GM23248 (cell line): Measurements from ENCODE around the gene RAB14. TPM values are rescaled to one million over a fixed set of nuclear protein-coding genes. Genes with fewer than 3 reads are reported as not detected.
A peak's percentile ranks its signal among the peaks of the same experiment; 100 is the strongest.

ENCODE experiments used
- DNase-seq: peaks from one replicate; pipeline ENCODE4 v3.0.0-alpha.2; 2015
- H2AFZ ChIP-seq: fragments of 200-600 bp; sonication (generic); 2 replicates; pipeline ENCODE4 v1.6.1; 2016; ENCODE audit warnings: antibody characterized with exemption
- H3F3A ChIP-seq: fragments of 200-600 bp; sonication (generic); 2 replicates; pipeline ENCODE4 v1.6.1; 2016; ENCODE audit warnings: mild to moderate bottlenecking, antibody characterized with exemption, mixed run types; ENCODE audit not compliant: insufficient read depth
- H3K27ac ChIP-seq: fragments of 200-600 bp; sonication (generic); 2 replicates; pipeline ENCODE4 v1.5.1; 2016; ENCODE audit warnings: mild to moderate bottlenecking
- H3K27me3 ChIP-seq: fragments of 200-600 bp; sonication (generic); replicated peaks from 2 replicates; pipeline ENCODE4 v1.6.1; 2016; ENCODE audit warnings: mild to moderate bottlenecking; ENCODE audit not compliant: insufficient read depth
- H3K36me3 ChIP-seq: fragments of 200-600 bp; sonication (generic); 2 replicates; pipeline ENCODE4 v1.6.1; 2016; ENCODE audit warnings: low read depth, mild to moderate bottlenecking
- H3K4me1 ChIP-seq: fragments of 200-600 bp; sonication (generic); 2 replicates; pipeline ENCODE4 v1.6.1; 2016; ENCODE audit warnings: mild to moderate bottlenecking; ENCODE audit not compliant: insufficient read depth
- H3K4me2 ChIP-seq: fragments of 200-600 bp; sonication (generic); one replicate; pipeline ENCODE4 v1.6.1; 2016; ENCODE audit warnings: mild to moderate bottlenecking; ENCODE audit not compliant: unreplicated experiment
- H3K4me3 ChIP-seq: fragments of 200-600 bp; sonication (generic); 2 replicates; pipeline ENCODE4 v1.5.1; 2016; ENCODE audit warnings: mild to moderate bottlenecking
- H3K79me2 ChIP-seq: fragments of 200-600 bp; sonication (generic); 2 replicates; pipeline ENCODE4 v1.6.1; 2016; ENCODE audit warnings: mild to moderate bottlenecking; ENCODE audit not compliant: insufficient read depth
- H3K9ac ChIP-seq: fragments of 200-600 bp; sonication (generic); 2 replicates; pipeline ENCODE4 v1.6.1; 2016; ENCODE audit warnings: mild to moderate bottlenecking
- H3K9me2 ChIP-seq: fragments of 200-600 bp; sonication (generic); 2 replicates; pipeline ENCODE4 v1.6.1; 2016; ENCODE audit warnings: mixed run types, mild to moderate bottlenecking, moderate library complexity; ENCODE audit not compliant: insufficient read depth
- H3K9me3 ChIP-seq: fragments of 200-600 bp; sonication (generic); one replicate; pipeline ENCODE4 v1.6.1; 2017; ENCODE audit warnings: low read depth
- H4K20me1 ChIP-seq: fragments of 200-600 bp; sonication (generic); 2 replicates; pipeline ENCODE4 v1.6.0; 2016; ENCODE audit not compliant: insufficient read depth
- EZH2 ChIP-seq: fragments of 200-600 bp; sonication (generic); IDR thresholded peaks from 2 replicates; pipeline ENCODE4 v1.6.1; 2018; ENCODE audit warnings: antibody characterized with exemption, mild to moderate bottlenecking; ENCODE audit not compliant: insufficient read depth, poor library complexity, severe bottlenecking
- EZH2phosphoT487 ChIP-seq: fragments of 200-600 bp; sonication (generic); IDR thresholded peaks from 2 replicates; pipeline ENCODE4 v1.6.1; 2018; ENCODE audit warnings: antibody characterized with exemption, moderate library complexity, mild to moderate bottlenecking, low read depth; ENCODE audit not compliant: insufficient read depth
- WGBS, 2 experiments: methylation state at CpG; one replicate each; pipeline ENCODE4 v1.1.6; 2015 to 2017; ENCODE audit warnings: low lambda C conversion rate in 2 of 2, low coverage in 1 of 2; ENCODE audit errors: missing lambda C conversion rate in 2 of 2; 5-methylcytosine and 5-hydroxymethylcytosine counted together
- in situ Hi-C: fragments of 300-500 bp; cut with MboI; formaldehyde crosslinking; loops from 2 replicates; pipeline ENCODE4 v1.15.0; 2020
- polyA plus RNA-seq: library from polyadenylated mRNA; unstranded; fragments of >200 nt; fragmentation: Nextera tagmentation; extraction: Ambion mirVana; gene quantifications from 2 replicates; pipeline ENCODE4 v1.2.1, GENCODE V29; 2016
- total RNA-seq: library from RNA; depleted of rRNA; stranded (reverse); fragments of >200 nt; shearing (Covaris generic); gene quantifications from 2 replicates; pipeline ENCODE4 v1.2.3, GENCODE V29; 2014

Gene RAB14
- total and polyA plus RNA-seq, 2 experiments from 2014 or later, result 25.8 to 75.9 TPM

DNA sequence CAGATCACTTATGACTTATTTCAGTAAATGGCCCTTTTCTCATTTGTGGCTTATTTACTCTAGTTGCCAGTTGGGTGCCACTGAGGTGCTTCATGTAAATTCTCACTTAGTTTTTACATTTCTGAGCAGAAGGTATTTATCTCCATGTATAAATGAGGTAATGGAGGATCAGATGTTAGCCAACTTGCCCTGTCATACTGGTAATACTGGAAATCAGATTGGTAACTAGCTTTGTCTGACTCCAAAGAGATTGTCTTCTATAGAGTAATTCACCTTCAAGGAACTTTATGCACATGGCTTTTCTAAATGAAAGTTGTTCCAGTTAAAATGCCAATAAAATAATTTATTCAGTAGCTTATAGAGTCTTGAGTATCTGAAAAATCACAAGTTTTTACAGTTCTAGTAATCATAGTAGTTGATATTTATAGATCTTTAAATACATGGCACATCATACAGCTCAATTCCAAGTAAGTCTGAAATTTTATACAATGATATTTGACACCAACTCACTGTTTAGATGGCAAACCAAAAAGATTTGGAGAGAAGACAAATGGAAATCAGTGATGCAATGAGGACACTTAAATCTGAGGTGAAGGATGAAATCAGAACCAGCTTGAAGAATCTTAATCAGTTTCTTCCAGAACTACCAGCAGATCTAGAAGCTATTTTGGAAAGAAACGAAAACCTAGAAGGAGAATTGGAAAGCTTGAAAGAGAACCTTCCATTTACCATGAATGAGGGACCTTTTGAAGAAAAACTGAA, 28.8 kb downstream of the RAB14 start:
- in situ Hi-C loops, result no loop called here
- Histone ChIP-seq H3K4me3 (no peak overlapping the region), H3K9me2 (no peaks in the 10 kb centered on the region), H4K20me1 (no peaks in the 10 kb centered on the region), H3K36me3 (peaks cover 43% of the 10 kb centered on the region), H3K9me3 (no peaks in the 10 kb centered on the region), H3K9ac (no peak overlapping the region), H3F3A (peaks cover 5% of the 10 kb centered on the region; the same call in 1 of the 2 replicates), H3K27me3 (no peaks in the 10 kb centered on the region), H3K27ac (no peak overlapping the region), H2AFZ (no peak overlapping the region), H3K4me1 (no peaks in the 10 kb centered on the region), H3K79me2 (peaks cover 15% of the 10 kb centered on the region; the same call in 1 of the 2 replicates), H3K4me2 (no peak overlapping the region)
- DNase-seq, result no peak
- TF ChIP-seq EZH2phosphoT487, result no peak
- TF ChIP-seq EZH2, result no peak
- 96 to 100% methylated on average over 1 of the region's 1 CpG for WGBS, 2 experiments

DNA sequence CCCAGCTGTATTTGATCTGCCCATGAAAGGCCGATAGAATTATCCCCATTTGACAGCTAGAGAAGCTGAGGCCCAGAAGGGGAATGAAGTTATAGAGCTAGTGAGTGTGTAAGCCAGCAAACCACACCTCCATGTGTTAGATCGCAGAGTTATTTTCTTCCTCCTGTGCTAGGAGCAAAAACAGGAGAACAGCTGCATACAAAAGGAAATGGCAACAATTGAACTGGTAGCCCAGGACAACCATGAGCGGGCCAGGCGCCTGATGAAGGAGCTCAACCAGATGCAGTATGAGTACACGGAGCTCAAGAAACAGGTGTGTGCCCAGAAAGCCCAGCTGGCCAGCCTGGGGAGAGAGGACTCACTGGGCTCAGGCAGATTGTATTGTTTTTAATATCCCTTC, 30.4 kb downstream of the RAB14 start:
- Histone ChIP-seq H3F3A (no peaks in the 10 kb centered on the region), H3K9me3 (no peaks in the 10 kb centered on the region), H3K36me3 (peaks cover 32% of the 10 kb centered on the region; the same call in 1 of the 2 replicates), H3K9me2 (no peaks in the 10 kb centered on the region), H3K79me2 (0 out of 2 replicates have a peak, but pooled peaks cover under 1% of the 10 kb centered on the region), H3K27ac (no peak overlapping the region), H3K4me2 (no peak overlapping the region), H3K4me1 (no peaks in the 10 kb centered on the region), H2AFZ (no peak overlapping the region), H4K20me1 (no peaks in the 10 kb centered on the region), H3K9ac (no peak overlapping the region), H3K27me3 (no peaks in the 10 kb centered on the region), H3K4me3 (no peak overlapping the region)
- TF ChIP-seq EZH2 (no peak), EZH2phosphoT487 (no peak)
- no peak for DNase-seq
- in situ Hi-C loops, result no loop called here
- WGBS, 2 experiments, result 64 to 68% methylated on average over 5 of the region's 5 CpGs

DNA sequence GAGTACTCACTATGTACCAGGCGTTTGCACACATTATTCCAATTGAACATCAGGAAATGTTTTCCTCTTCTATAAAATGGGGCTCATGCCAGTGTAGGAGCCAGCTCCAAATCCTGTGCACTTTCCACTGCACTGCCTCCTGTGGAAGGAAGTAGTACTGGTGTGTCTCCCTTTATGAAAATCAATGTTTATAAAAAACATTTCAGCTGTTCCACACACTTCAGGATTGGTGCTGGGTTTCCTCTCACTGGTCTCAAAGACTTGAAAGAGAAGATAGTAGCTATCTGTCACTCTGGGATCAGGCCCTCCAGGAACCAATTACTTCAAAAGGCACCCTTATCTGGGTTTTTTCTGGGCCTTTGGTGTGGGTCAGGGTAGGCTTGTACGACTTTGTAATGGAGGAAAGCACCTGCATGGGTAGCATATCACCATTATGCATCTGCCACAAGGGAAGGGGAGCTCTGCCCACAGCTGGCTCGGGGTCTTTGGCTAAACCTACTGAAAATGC, 32.5 kb downstream of the RAB14 start:
- in situ Hi-C loops, result no loop called here
- Histone ChIP-seq H3K4me3 (no peak overlapping the region), H3K9me2 (no peaks in the 10 kb centered on the region), H4K20me1 (no peaks in the 10 kb centered on the region), H3K9ac (no peak overlapping the region), H3K4me2 (no peak overlapping the region), H3K27ac (no peak overlapping the region), H3K4me1 (no peaks in the 10 kb centered on the region), H3F3A (no peaks in the 10 kb centered on the region), H3K9me3 (no peaks in the 10 kb centered on the region), H3K27me3 (no peaks in the 10 kb centered on the region), H3K79me2 (no peaks in the 10 kb centered on the region), H2AFZ (no peak overlapping the region), H3K36me3 (peaks cover 32% of the 10 kb centered on the region; the same call in 1 of the 2 replicates)
- no peak for TF ChIP-seq EZH2phosphoT487
- no peak for TF ChIP-seq EZH2
- peak; percentile 53 for DNase-seq
- 69 to 76% methylated on average over 3 of the region's 3 CpGs for WGBS, 2 experiments

DNA sequence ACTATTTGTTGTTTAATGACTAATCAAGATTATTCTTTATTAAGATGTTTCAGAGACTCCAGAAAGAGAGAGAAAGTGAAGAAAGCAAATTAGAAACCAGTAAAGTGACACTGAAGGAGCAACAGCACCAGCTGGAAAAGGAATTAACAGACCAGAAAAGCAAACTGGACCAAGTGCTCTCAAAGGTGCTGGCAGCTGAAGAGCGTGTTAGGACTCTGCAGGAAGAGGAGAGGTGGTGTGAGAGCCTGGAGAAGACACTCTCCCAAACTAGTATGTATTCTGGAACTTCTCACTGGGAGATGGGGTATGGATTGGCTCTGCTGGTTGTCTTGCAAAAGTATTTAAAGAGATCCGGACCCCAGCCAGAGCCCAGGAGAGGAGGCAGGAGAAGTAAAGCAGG, 33.6 kb downstream of the RAB14 start:
- in situ Hi-C loops, result no loop called here
- Histone ChIP-seq H3K4me2 (no peak overlapping the region), H3K79me2 (no peaks in the 10 kb centered on the region), H3K27me3 (no peaks in the 10 kb centered on the region), H3K9me2 (no peaks in the 10 kb centered on the region), H3F3A (no peaks in the 10 kb centered on the region), H3K27ac (no peak overlapping the region), H3K4me3 (no peak overlapping the region), H3K9ac (no peak overlapping the region), H3K36me3 (peaks cover 21% of the 10 kb centered on the region; the same call in 1 of the 2 replicates), H3K9me3 (no peaks in the 10 kb centered on the region), H4K20me1 (no peaks in the 10 kb centered on the region), H3K4me1 (no peaks in the 10 kb centered on the region), H2AFZ (no peak overlapping the region)
- DNase-seq, result no peak
- TF ChIP-seq EZH2 (no peak), EZH2phosphoT487 (no peak)
- 94 to 96% methylated on average over 2 of the region's 2 CpGs for WGBS, 2 experiments
